H1 (cell line): Measurements from ENCODE around the gene MXD1. TPM values are rescaled to one million over a fixed set of nuclear protein-coding genes. Genes with fewer than 3 reads are reported as not detected.

ENCODE experiments used
- ASH2L ChIP-seq: fragments of 200-600, 300-600 bp; sonication (generic); IDR thresholded peaks from one replicate; pipeline ENCODE4 v1.7.1; 2017; ENCODE audit warnings: low read length
- CHD2 ChIP-seq: IDR thresholded peaks from 2 replicates; pipeline ENCODE4 v1.6.1; 2012; ENCODE audit warnings: low read length, improper control_type of control experiment
- CTBP2 ChIP-seq: IDR thresholded peaks from 2 replicates; pipeline ENCODE4 v1.7.0; 2011; ENCODE audit warnings: borderline replicate concordance, mild to moderate bottlenecking, moderate library complexity, mixed read lengths, low read length; ENCODE audit not compliant: insufficient read depth, insufficient read length
- KDM5A ChIP-seq: fragments of 200-600 bp; IDR thresholded peaks from 2 replicates; pipeline ENCODE4 v1.7.1; 2012; ENCODE audit warnings: mild to moderate bottlenecking, low read length, inconsistent platforms, mixed read lengths
- RFX5 ChIP-seq: IDR thresholded peaks from 2 replicates; pipeline ENCODE4 v1.6.1; 2011; ENCODE audit warnings: low read depth, low read length, improper control_type of control experiment, borderline replicate concordance
- SP4 ChIP-seq: IDR thresholded peaks from 2 replicates; pipeline ENCODE4 v1.6.1; 2012; ENCODE audit warnings: low read length, inconsistent platforms
- TEAD4 ChIP-seq: IDR thresholded peaks from 2 replicates; pipeline ENCODE4 v1.6.1; 2012; ENCODE audit warnings: low read depth, low read length, inconsistent platforms, mixed read lengths
- USF2 ChIP-seq: IDR thresholded peaks from 2 replicates; pipeline ENCODE4 v1.6.1; 2011; ENCODE audit warnings: low read length, improper control_type of control experiment
- polyA plus RNA-seq, 7 experiments: library from polyadenylated mRNA; depleted of rRNA in 3 of 7; stranded (reverse) in 5 of 7; unstranded in 2 of 7; fragments of >200 nt in 5 of 7; fragments of 200-250 nt in 2 of 7; gene quantifications; 1 replicate in 5 of 7; 2 replicates in 1 of 7; 4 replicates in 1 of 7; pipeline versions ENCODE4 v1.2.1 to v1.2.3, GENCODE V29; 2011 to 2013; ENCODE audit warnings: missing spikeins in 2 of 7, mixed read lengths in 2 of 7
- total RNA-seq: library from RNA; stranded (reverse); fragmentation: NEBNext Ultra II Directional; extraction: Animal tissue kit (Norgen Biotek cat#: 25700); gene quantifications from 2 replicates; pipeline ENCODE4 v1.2.1, GENCODE V29; 2021

The MXD1 gene
- total and polyA plus RNA-seq, 2 of the 8 experiments (the other 6 are each of a cell fraction or from before 2014, with no cell fraction given) = 1.6 to 2.6 TPM

GRCh38 chr2:69988086-69988635 is 73.3 kb downstream of the MXD1 start (continued):
- TF ChIP-seq TEAD4 (no peak), SP4 (no peak), CHD2 (no peak), CTBP2 (no peak), KDM5A (no peak), USF2 (no peak), RFX5 (no peak), ASH2L (no peak)
